ENCODE measurements around the gene ADGRG6.

The ADGRG6 gene

DNA sequence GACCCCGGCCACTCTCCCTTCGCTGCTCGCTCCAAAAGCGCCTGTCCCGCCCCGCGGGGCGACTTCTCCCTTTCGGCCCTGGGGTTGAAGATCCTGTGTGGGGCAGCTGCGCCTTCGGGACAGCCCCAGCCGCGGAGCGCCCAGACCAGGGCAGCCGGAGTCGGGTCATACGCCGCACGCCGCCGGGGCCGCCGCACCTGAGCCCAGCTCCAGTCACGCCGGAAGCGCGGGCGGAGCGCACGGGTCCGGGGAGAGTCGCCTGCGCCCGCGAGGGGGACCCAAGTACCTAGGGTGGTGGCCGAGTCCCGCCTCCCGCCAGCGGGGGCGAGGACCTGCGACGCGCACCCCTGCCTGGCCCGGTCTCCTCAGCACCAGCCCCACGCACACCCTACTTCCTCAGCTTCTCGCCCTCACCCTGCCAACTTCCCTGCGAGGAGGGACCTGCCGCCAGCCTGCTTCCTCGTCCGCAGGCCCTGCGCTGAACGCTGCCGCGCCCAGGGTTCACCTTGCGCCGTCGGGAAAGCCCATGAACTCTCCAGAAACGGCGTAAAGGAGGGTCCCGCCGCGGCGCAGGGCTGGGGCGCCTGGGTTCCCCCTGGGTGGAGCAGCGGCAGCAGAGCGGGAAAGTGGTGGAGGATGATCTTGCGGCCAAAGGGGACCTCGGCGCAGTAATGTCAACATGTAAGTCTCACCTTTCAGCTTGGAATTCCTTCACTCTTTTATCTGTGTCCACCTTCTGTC lies at the start of gene ADGRG6:
ADGRG6 (plus strand) TSS at position 357 of the 741 bp plus-strand sequence; CDS start at position 680, 323 bp downstream.
- in situ Hi-C loops (cut with MboI; ENCODE audit: low pct_unique_long_range_greater_than_20kb, low sequenced_read_pairs, unreplicated experiment), result no loop called here
- TF ChIP-seq, protein P1, sequence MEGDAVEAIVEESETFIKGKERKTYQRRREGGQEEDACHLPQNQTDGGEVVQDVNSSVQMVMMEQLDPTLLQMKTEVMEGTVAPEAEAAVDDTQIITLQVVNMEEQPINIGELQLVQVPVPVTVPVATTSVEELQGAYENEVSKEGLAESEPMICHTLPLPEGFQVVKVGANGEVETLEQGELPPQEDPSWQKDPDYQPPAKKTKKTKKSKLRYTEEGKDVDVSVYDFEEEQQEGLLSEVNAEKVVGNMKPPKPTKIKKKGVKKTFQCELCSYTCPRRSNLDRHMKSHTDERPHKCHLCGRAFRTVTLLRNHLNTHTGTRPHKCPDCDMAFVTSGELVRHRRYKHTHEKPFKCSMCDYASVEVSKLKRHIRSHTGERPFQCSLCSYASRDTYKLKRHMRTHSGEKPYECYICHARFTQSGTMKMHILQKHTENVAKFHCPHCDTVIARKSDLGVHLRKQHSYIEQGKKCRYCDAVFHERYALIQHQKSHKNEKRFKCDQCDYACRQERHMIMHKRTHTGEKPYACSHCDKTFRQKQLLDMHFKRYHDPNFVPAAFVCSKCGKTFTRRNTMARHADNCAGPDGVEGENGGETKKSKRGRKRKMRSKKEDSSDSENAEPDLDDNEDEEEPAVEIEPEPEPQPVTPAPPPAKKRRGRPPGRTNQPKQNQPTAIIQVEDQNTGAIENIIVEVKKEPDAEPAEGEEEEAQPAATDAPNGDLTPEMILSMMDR (IDR thresholded peaks at IDR 0.05; ENCODE audit: extremely low read depth, insufficient read depth, missing control alignments), result no peak
- DNase-seq (ENCODE audit: low spot score), result peak; percentile 43

DNA sequence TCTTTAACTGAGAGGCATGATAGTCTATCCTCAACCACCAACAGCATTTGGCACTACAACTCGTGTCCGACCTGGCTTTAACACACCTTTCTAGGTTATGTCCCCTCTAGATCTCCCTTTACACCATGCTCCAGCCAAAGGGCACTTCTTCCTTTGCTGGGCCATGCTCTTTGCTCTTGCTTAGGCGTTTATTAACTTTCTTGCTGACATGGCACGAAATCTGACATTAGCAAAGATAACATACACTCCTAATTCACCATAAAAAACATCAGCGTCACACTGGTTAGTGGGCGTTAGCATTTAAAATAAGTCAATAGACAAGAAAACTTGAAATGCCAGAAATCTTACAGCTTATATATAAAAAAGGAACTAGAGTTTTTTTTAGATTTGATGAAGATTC lies 47.3 kb upstream of the ADGRG6 start:
- no peak for DNase-seq (ENCODE audit: low spot score)
- in situ Hi-C loops (cut with MboI; ENCODE audit: low pct_unique_long_range_greater_than_20kb, low sequenced_read_pairs, unreplicated experiment), result no loop called here
- TF ChIP-seq, protein P1 (IDR thresholded peaks at IDR 0.05; ENCODE audit: extremely low read depth, insufficient read depth, missing control alignments), result no peak

DNA sequence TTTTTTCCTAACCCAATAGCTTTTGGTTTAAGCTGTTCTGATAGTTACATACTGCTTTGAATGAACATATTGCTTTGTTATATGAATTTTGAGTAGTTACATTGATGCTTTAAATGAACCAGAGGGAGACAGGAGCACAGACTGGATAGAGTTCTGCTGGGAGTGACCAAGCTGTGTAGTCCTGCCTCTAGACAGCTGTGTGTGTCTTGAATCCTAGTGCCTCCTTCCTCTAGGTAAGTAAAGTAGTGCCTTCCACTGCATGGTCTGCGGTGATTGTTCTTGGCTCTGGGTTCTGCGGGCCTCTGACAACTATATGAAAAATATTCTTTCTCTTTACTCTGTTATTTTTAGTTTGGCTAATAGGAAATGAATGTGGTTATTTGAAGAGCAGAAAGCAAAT lies 46.0 kb upstream of the ADGRG6 start:
- no peak for DNase-seq (ENCODE audit: low spot score)
- in situ Hi-C loops (cut with MboI; ENCODE audit: low pct_unique_long_range_greater_than_20kb, low sequenced_read_pairs, unreplicated experiment), result no loop called here
- TF ChIP-seq, protein P1 (IDR thresholded peaks at IDR 0.05; ENCODE audit: extremely low read depth, insufficient read depth, missing control alignments), result no peak

DNA sequence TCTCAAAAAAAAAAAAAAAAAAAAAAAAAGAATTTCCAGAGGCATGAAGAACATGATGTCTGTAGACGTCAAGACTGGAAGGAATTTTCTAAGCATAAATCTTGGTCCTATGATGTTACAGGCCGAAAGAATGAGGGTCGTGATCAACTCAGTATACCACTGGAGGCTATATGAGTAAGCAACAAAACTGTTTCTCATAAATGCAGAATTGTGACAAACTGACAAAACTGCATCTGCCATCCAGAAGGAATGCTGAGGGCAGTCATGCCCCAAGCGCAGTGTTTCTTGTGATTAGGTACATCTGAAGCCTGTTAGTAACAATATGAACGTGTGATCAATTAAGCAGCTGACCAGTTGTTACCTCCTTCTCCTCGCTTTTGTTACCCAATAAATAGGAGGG lies 43.5 kb upstream of the ADGRG6 start:
- no peak for DNase-seq (ENCODE audit: low spot score)
- TF ChIP-seq, protein P1 (IDR thresholded peaks at IDR 0.05; ENCODE audit: extremely low read depth, insufficient read depth, missing control alignments), result no peak
- in situ Hi-C loops (cut with MboI; ENCODE audit: low pct_unique_long_range_greater_than_20kb, low sequenced_read_pairs, unreplicated experiment), result no loop called here

DNA sequence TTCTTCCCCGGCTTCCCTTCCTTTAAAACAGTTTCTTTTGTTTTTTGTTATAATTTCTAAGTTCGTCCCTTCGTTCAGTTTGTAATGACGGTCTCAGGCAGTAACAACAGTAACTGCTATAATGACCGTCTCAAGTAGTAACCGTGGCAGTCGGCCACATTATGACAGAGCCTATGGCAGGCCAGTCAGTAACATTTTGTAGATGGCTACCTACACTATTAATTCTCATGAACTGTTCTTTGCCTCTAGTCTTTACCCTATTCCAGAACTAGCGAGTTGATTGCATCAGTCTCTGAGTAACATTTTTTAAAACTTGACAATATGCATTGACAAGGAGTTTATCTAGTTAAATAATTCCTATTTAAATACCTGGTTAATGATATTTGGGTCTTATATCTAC lies 43.0 kb upstream of the ADGRG6 start:
- TF ChIP-seq, protein P1 (IDR thresholded peaks at IDR 0.05; ENCODE audit: extremely low read depth, insufficient read depth, missing control alignments), result no peak
- in situ Hi-C loops (cut with MboI; ENCODE audit: low pct_unique_long_range_greater_than_20kb, low sequenced_read_pairs, unreplicated experiment), result no loop called here
- no peak for DNase-seq (ENCODE audit: low spot score)

DNA sequence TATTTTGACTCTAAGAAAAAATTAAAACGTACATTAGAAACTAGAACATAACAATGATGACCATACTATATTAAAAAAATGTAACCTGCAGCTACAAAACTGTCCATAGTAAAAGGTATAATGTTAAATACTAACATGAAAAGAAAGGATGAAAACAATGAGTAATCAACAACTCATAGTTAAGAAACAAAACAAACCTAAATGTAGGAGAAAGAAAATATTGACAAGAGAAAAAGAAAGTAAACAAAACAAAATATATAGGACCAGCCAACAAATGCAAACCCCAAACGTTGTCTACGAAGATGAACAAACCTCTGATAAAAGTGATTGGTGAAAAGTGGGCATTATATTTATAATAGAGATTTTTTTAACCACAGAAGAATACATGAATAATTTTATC lies 41.1 kb upstream of the ADGRG6 start:
- DNase-seq (ENCODE audit: low spot score), result no peak
- in situ Hi-C loops (cut with MboI; ENCODE audit: low pct_unique_long_range_greater_than_20kb, low sequenced_read_pairs, unreplicated experiment), result no loop called here
- TF ChIP-seq, protein P1 (IDR thresholded peaks at IDR 0.05; ENCODE audit: extremely low read depth, insufficient read depth, missing control alignments), result no peak
